Brain microvascular endothelial cell (primary cell): Measurements from ENCODE around the gene NPLOC4.

Experiments
- DNase-seq: peaks from one replicate; pipeline ENCODE4 v3.0.0-alpha.2; 2020
- H3K27ac ChIP-seq: fragments of 250-450 bp; sonication (Bioruptor Pico); 2 replicates; pipeline ENCODE4 v1.5.1; 2020; ENCODE audit warnings: mild to moderate bottlenecking, moderate library complexity
- H3K27me3 ChIP-seq: fragments of 250-450 bp; sonication (Bioruptor Pico); replicated peaks from 2 replicates; pipeline ENCODE4 v1.5.1; 2020; ENCODE audit warnings: mild to moderate bottlenecking
- H3K36me3 ChIP-seq: fragments of 250-450 bp; sonication (Bioruptor Pico); replicated peaks from 2 replicates; pipeline ENCODE4 v1.5.1; 2020; ENCODE audit warnings: mild to moderate bottlenecking
- H3K4me3 ChIP-seq: 2 replicates; pipeline ENCODE4 v1.5.1; 2011; ENCODE audit warnings: low read depth, mild to moderate bottlenecking, control low read depth, low read length, moderate library complexity
- in situ Hi-C: cut with HindIII; loops from 2 replicates; pipeline ENCODE4 v1.10.0; 2017; ENCODE audit warnings: low sequenced_read_pairs, low pct_ligation_motif_present
- TF ChIP-seq, protein P1 (sequence below): IDR thresholded peaks from 2 replicates; pipeline ENCODE4 v1.5.1; 2011; ENCODE audit warnings: low read depth, mild to moderate bottlenecking, moderate library complexity, low read length, control low read depth, inconsistent platforms; ENCODE audit errors: missing control alignments

The NPLOC4 gene

DNA sequence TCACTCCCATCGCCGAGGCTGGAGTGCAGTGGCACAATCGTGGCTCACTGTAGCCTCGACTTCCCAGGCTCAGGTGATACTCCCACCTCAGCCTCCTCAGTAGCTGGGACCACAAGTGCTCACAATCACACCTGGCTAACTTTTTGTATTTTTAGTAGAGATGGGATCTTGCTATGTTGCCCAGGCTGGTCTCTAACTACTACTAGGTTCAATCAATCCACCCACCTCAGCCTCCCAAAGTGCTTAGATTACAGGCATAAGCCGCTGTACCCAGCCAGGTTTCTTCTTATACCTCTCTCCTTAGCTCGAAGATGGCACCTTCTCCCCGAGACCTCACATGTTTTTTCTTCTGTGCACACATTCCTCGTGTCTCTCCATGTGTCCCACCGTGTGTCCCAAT, 3.1 kb upstream of the NPLOC4 start:
- Histone ChIP-seq H3K27ac (no peak overlapping the region), H3K36me3 (no peaks in the 10 kb centered on the region), H3K4me3 (no peak overlapping the region), H3K27me3 (no peaks in the 10 kb centered on the region)
- TF ChIP-seq, protein P1, sequence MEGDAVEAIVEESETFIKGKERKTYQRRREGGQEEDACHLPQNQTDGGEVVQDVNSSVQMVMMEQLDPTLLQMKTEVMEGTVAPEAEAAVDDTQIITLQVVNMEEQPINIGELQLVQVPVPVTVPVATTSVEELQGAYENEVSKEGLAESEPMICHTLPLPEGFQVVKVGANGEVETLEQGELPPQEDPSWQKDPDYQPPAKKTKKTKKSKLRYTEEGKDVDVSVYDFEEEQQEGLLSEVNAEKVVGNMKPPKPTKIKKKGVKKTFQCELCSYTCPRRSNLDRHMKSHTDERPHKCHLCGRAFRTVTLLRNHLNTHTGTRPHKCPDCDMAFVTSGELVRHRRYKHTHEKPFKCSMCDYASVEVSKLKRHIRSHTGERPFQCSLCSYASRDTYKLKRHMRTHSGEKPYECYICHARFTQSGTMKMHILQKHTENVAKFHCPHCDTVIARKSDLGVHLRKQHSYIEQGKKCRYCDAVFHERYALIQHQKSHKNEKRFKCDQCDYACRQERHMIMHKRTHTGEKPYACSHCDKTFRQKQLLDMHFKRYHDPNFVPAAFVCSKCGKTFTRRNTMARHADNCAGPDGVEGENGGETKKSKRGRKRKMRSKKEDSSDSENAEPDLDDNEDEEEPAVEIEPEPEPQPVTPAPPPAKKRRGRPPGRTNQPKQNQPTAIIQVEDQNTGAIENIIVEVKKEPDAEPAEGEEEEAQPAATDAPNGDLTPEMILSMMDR = no peak
- no peak for DNase-seq
- in situ Hi-C loops = no loop called here

DNA sequence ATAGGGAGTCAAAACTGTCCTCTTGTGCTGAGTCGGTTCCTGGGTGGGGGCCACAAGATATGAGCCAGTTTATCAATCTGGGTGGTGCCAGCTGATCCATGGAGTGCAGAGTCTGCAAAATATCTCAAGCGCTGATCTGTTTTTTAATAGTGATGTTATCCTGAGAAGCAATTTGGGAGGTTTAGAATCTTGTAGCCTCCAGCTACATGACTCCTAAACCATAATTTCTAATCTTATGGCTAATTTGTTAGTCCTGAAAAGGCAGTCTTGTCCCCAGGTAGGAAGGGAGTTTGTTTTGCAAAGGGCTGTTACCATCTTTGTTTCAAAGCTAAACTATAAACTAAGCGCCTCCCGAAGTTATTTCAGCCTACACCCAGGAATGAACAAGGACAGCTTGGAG, 1.8 kb upstream of the NPLOC4 start:
- H3K36me3 ChIP-seq = no peaks in the 10 kb centered on the region
- TF ChIP-seq, protein P1 = no peak
- H3K27ac ChIP-seq = no peak overlapping the region
- H3K27me3 ChIP-seq = no peaks in the 10 kb centered on the region
- no peak overlapping the region for H3K4me3 ChIP-seq
- no peak for DNase-seq
- in situ Hi-C loops = no loop called here

DNA sequence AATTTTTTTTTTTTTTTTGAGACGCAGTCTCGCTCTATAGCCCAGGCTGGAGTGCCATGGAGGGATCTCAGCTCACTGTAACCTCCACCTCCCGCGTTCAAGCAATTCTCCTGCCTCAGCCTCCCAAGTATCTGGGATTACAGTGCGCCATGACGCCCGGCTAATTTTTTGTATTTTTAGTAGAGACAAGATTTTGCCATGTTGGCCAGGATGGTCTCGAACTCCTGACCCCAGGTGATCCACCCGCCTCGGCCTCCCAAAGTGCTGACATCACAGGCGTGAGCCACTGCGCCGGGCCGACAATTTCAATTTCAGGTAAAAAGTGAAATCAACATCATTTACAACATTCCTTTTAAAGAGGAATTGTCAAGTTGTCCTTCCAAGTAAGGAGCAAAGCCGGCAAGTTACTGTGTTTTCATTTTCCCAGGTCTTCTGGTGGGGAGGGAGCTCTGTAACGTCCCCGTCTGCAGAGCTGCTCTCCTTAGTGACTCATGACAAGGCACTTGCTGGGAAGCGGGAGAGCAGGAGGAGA, 873 bp downstream of the NPLOC4 start:
- in situ Hi-C loops = no loop called here
- H3K36me3 ChIP-seq = peaks cover 3% of the 10 kb centered on the region
- H3K27me3 ChIP-seq = no peaks in the 10 kb centered on the region
- DNase-seq = peak; percentile 38
- H3K4me3 ChIP-seq = peak overlapping the region; percentile 88
- TF ChIP-seq, protein P1 = no peak
- peak overlapping the region; percentile 89 for H3K27ac ChIP-seq

DNA sequence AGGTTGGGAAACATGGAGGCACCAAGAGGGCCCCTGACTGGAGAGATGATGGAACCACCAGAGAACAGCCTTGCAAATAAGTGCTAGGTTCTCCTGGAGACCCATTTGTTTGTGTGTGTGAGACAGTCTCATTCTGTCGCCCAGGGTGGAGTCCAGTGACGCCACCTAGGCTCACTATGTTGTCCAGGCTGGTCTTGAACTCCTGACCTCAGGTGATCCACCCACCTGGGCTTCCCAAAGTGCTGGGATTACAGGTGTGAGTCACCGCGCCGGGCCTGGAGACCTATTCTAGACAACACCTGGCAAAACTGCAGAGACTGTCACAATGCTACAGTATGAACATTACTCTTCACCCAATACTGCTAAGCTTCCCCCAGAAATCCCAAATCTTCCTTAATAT, 1.5 kb downstream of the NPLOC4 start:
- H3K36me3 ChIP-seq = peaks cover 3% of the 10 kb centered on the region
- no peaks in the 10 kb centered on the region for H3K27me3 ChIP-seq
- in situ Hi-C loops = no loop called here
- H3K27ac ChIP-seq = no peak overlapping the region
- peak overlapping the region; percentile 88 for H3K4me3 ChIP-seq
- TF ChIP-seq, protein P1 = no peak
- no peak for DNase-seq

DNA sequence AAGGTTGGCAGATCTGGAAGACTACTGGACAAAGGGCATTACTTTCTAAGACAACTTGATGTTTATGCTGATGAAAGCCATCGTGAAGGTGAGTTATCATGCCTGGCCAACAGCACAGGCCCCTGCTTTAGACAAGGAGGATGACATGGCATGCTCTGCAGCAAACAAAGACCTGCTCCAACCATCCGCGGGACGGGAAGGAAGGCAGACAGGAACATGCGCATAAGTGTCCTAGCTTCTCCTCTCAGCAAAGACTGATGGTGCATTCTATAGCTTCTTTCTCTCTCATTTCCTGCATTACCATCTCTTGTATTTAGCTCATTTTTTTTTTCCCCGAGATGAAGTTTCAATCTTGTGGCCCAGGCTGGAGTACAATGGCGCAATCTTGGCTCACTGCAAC, 5.4 kb downstream of the NPLOC4 start:
- in situ Hi-C loops = no loop called here
- no peak for DNase-seq
- H3K27ac ChIP-seq = no peak overlapping the region
- H3K36me3 ChIP-seq = peaks cover 33% of the 10 kb centered on the region
- no peaks in the 10 kb centered on the region for H3K27me3 ChIP-seq
- TF ChIP-seq, protein P1 = no peak
- no peak overlapping the region for H3K4me3 ChIP-seq

DNA sequence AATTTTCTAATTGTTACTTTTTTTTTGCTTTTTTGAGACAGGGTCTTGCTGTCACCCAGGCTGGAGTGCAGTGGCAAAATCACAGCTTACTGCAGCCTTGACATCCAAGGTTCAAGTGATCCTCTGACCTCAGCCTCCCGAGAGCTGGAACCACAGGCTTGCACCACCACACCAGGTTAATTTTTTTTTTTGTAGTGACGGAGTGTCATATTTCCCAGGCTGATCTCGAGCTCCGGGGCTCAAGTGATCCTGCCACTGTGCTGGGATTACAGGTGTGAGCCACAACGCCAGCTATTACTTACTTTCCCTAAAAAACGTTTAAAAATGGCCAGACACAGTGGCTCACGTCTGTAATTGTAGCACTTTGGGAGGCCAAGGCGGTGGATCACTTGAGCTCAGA, 6.6 kb downstream of the NPLOC4 start:
- Histone ChIP-seq H3K27me3 (no peaks in the 10 kb centered on the region), H3K27ac (no peak overlapping the region), H3K4me3 (no peak overlapping the region), H3K36me3 (peaks cover 42% of the 10 kb centered on the region)
- TF ChIP-seq, protein P1 = no peak
- DNase-seq = no peak
- in situ Hi-C loops = no loop called here
